GM18508 (cell line): Measurements from ENCODE around the gene GIPR.
"Not testable (repeated sequence)": the region's sequence is repeated elsewhere in the genome, so short reads cannot be mapped to it uniquely, and the experiment has no call there.

ENCODE experiments used
- ATAC-seq: cut with Tn5 transposase; IDR thresholded peaks from one replicate; pipeline ENCODE4 v1.9.1; 2021; ENCODE audit warnings: moderate number of reproducible peaks; ENCODE audit not compliant: insufficient read depth, unreplicated experiment

GIPR gene

GRCh38 chr19:45685045-45685444 is 17.0 kb downstream of the GIPR start:
- not testable (repeated sequence) for ATAC-seq

GRCh38 chr19:45687599-45687998 is 19.6 kb downstream of the GIPR start:
- ATAC-seq: no peak

GRCh38 chr19:45691516-45692186 is 23.6 kb downstream of the GIPR start, which contains the start of gene SNRPD2:
Gene SNRPD2, minus strand, starts transcription at chr19:45691953. Its CDS starts 65 bp downstream, at chr19:45691888.
- peak; percentile 28 for ATAC-seq

- peak; percentile 64 for ATAC-seq
Observed at GRCh38 chr19:45692187-45693105, 24.4 kb downstream of the GIPR start, which contains the start of gene QPCTL. Gene QPCTL, plus strand, starts transcription at chr19:45692666. Its CDS starts 38 bp downstream, at chr19:45692704.

- ATAC-seq: no peak
Observed at GRCh38 chr19:45693106-45693788, 25.2 kb downstream of the GIPR start.

GRCh38 chr19:45701676-45702075 is 33.7 kb downstream of the GIPR start:
- no peak for ATAC-seq

DNA sequence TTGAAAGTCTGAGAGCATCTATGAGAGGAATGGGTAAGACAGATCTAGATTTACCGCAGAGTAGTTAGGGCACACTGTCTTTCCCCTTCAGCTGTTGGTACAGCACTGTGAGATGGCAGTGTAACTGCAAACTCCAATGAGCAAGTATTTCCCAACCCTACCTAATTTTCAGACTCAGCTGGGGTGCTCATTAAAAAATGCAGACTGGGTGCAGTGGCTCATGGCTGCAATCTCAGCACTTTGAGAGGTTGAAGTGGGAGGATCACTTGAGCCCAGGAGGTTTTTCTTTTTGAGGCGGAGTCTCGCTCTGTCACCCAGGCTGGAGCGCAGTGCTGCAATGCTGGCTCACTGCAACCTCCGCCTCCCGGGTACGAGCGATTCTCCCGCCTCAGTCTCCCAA is 37.1 kb downstream of the GIPR start:
- ATAC-seq: no peak

- ATAC-seq: no peak
Observed at GRCh38 chr19:45705710-45706415, 37.8 kb downstream of the GIPR start.

- no peak for ATAC-seq
Observed at GRCh38 chr19:45710356-45711130, 42.5 kb downstream of the GIPR start.

- ATAC-seq: no peak
Observed at GRCh38 chr19:45711851-45712698, 44.1 kb downstream of the GIPR start.

DNA sequence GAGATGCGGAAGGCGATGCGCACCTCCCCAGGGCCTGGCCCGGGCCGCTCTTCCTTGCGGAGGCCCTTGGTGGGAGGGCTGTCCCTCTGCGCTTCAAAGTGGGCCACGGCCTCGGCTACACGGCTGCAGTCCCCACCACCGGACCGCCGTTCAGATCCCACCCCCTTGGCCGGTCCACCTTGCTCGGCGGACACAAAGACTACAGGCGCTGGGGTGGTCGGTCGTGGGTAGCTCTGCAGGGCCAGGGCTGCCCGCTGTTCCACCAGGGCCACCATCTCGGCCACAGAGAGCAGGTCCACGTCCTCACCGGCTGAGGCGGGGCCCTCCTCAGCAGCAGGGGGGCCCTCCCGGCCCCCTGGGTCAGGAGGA is 44.7 kb downstream of the GIPR start:
- ATAC-seq: no peak

- no peak for ATAC-seq
Observed at GRCh38 chr19:45713141-45713540, 45.1 kb downstream of the GIPR start.

DNA sequence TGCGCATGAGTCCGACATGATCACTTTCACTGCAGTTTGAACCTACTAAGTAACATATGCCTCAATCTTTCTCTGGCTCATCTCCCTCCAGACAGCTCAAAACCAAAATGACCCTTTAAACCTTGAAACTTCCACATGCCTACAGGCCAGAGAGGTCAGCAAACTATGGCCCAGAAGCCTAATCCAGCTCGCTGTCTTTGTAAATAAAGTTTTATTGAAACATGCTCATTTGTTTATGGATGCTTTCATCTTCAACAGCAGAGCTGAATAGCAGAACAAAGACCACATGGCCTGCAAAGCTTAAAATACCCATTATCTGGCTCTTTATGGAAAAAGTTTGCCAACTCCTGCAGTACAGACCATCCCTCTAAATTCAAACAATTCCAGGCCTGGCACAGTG is 47.1 kb downstream of the GIPR start:
- ATAC-seq: no peak

GRCh38 chr19:45716359-45717130 is 48.5 kb downstream of the GIPR start:
- no peak for ATAC-seq

DNA sequence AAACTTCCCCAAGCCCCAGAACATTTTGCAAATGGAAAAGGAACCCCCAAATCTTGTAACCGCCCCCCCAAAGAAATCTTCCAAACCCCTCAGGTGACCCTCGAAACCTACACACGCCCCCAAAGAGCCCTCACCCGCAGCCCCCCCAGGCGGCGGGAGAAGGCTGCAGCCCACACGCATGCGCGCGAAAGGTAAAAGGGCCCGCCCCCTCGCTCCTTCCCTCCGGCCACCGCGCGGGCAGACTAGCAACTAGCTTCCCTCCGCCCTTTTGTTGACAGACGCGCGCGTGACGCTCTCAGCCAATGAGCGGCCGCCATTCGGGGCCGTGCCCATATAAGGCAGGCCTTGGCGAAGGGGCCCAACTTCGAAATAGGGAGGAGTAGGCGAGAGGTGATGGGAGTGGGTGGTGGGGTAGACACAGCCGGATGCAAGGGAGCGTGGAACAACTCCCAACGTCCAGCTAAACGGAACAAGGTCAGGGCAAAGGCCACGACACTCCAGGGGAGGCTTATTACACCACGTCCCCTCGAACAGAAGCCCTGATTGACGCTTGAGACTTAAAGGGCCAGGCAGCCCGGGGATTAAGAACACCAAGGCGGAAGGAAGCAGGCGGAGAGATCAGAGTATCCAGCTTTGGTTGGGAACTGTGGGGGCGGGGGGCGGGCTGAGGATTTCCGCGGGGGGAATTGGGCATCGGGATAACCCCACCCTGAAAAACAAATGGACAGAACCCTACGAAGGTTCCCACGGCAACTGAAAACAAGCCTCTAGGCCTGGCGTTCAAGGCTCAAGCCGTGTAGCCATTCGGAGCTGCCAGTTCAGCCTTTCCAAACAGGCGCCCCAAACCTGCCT is 49.3 kb downstream of the GIPR start:
- ATAC-seq: peak; percentile 79

GRCh38 chr19:45717983-45718650 is 50.1 kb downstream of the GIPR start:
- no peak for ATAC-seq
